Stimulated activated CD8-positive, alpha-beta memory T cell treated with anti-CD3 and anti-CD28 coated beads, Interleukin-15, amount 100 ng/mL, for 24 hours (primary cell): Measurements from ENCODE around the gene UPF3A.
"Not testable (repeated sequence)": the region's sequence is repeated elsewhere in the genome, so short reads cannot be mapped to it uniquely, and the experiment has no call there.

Experiments used
- DNase-seq: peaks from one replicate; pipeline ENCODE4 v3.0.0-alpha.2; 2020; ENCODE audit warnings: low read depth

The UPF3A gene

GRCh38 chr13:114281351-114282040 is at the start of gene UPF3A:
Gene UPF3A (plus strand): TSS chr13:114281601. CDS start chr13:114281640, 39 bp downstream.
- peak; percentile 76 for DNase-seq

GRCh38 chr13:114231886-114232285 is 49.5 kb upstream of the UPF3A start:
- DNase-seq: no peak

GRCh38 chr13:114234266-114234644 is 47.1 kb upstream of the UPF3A start:
- no peak for DNase-seq

GRCh38 chr13:114234645-114235421 is 46.6 kb upstream of the UPF3A start, which contains the start of gene CDC16:
Gene CDC16 (plus strand): TSS chr13:114234897. CDS start chr13:114235085, 188 bp downstream.
- peak; percentile 71 for DNase-seq

GRCh38 chr13:114235697-114236096 is 45.7 kb upstream of the UPF3A start:
- no peak for DNase-seq

GRCh38 chr13:114236227-114236626 is 45.2 kb upstream of the UPF3A start:
- DNase-seq: no peak

- DNase-seq: no peak
Measured at GRCh38 chr13:114237415-114238112, 43.8 kb upstream of the UPF3A start.

- no peak for DNase-seq
Measured at GRCh38 chr13:114241918-114242317, 39.5 kb upstream of the UPF3A start.

- DNase-seq: no peak
Measured at GRCh38 chr13:114243971-114244370, 37.4 kb upstream of the UPF3A start.

- DNase-seq: no peak
Measured at GRCh38 chr13:114244637-114245036, 36.8 kb upstream of the UPF3A start.

- DNase-seq: no peak
Measured at GRCh38 chr13:114248011-114248410, 33.4 kb upstream of the UPF3A start.

- no peak for DNase-seq
Measured at GRCh38 chr13:114249077-114249476, 32.3 kb upstream of the UPF3A start.

GRCh38 chr13:114251639-114252440 is 29.6 kb upstream of the UPF3A start:
- DNase-seq: not testable (repeated sequence)

GRCh38 chr13:114256547-114256946 is 24.9 kb upstream of the UPF3A start:
- DNase-seq: no peak

GRCh38 chr13:114257014-114257413 is 24.4 kb upstream of the UPF3A start:
- DNase-seq: no peak

- DNase-seq: no peak
Measured at GRCh38 chr13:114258589-114258988, 22.8 kb upstream of the UPF3A start.

- no peak for DNase-seq
Measured at GRCh38 chr13:114259374-114259773, 22.0 kb upstream of the UPF3A start.

GRCh38 chr13:114259974-114260373 is 21.4 kb upstream of the UPF3A start:
- DNase-seq: no peak

- DNase-seq: no peak
Measured at GRCh38 chr13:114260814-114261213, 20.6 kb upstream of the UPF3A start.

- DNase-seq: no peak
Measured at GRCh38 chr13:114261328-114261965, 20.0 kb upstream of the UPF3A start.

GRCh38 chr13:114263578-114263977 is 17.8 kb upstream of the UPF3A start:
- DNase-seq: no peak
